Breast epithelium (tissue), 4 donors: ENCODE results near the gene SOST. TPM values are rescaled to one million over a fixed set of nuclear protein-coding genes. Genes with fewer than 3 reads are reported as not detected.

ENCODE experiments used
- DNase-seq, 2 donors: peaks; one replicate each; pipeline ENCODE4 v3.0.0-alpha.2; 2019; ENCODE audit warnings: low spot score in 2 of 2
- H3K27ac ChIP-seq, 2 donors: fragments of 200-600 bp; sonication (generic) in 1 of 2; one replicate each; pipeline ENCODE4 v1.5.1; 2016 to 2019; ENCODE audit warnings: mild to moderate bottlenecking in 1 of 2
- H3K27me3 ChIP-seq, 2 donors: fragments of 200-600 bp; sonication (generic) in 1 of 2; one replicate each; pipeline versions ENCODE4 v1.5.1 to v1.6.0; 2017 to 2019; ENCODE audit warnings: control low read depth in 1 of 2, mild to moderate bottlenecking in 1 of 2
- H3K36me3 ChIP-seq: fragments of 200-600 bp; one replicate; pipeline ENCODE4 v1.5.1; 2019
- H3K4me1 ChIP-seq, 2 donors: fragments of 200-600 bp; sonication (generic); one replicate each; pipeline ENCODE4 v1.5.1; 2016 to 2019; ENCODE audit warnings: control low read depth in 1 of 2
- H3K4me3 ChIP-seq, 3 donors: fragments of 200-600 bp; sonication (generic); 1 replicate in 2 of 3; 2 replicates in 1 of 3; pipeline ENCODE4 v1.5.1; 2016 to 2019; ENCODE audit warnings: mild to moderate bottlenecking in 3 of 3, moderate library complexity in 2 of 3
- H3K9me3 ChIP-seq, 2 donors: fragments of 200-600 bp; sonication (generic) in 1 of 2; one replicate each; pipeline ENCODE4 v1.5.1; 2016 to 2019; ENCODE audit warnings: control low read depth in 1 of 2
- POLR2A ChIP-seq: fragments of 450-650 bp; IDR thresholded peaks from one replicate; pipeline ENCODE4 v1.6.1; 2016; ENCODE audit warnings: antibody characterized with exemption, mild to moderate bottlenecking, moderate library complexity
- POLR2AphosphoS5 ChIP-seq, 3 donors: sonication (generic); formaldehyde crosslinking; IDR thresholded peaks; one replicate each; pipeline ENCODE4 v1.6.1; 2017; ENCODE audit warnings: antibody characterized with exemption in 3 of 3
- intact Hi-C: fragments of 100-400 bp; cut with DNase I; formaldehyde crosslinking; loops from one replicate; pipeline ENCODE4 v1.15.1; 2023; ENCODE audit warnings: low total_unique reads
- total RNA-seq, 3 donors: library from RNA; depleted of rRNA; stranded (reverse); fragments of >200 nt; gene quantifications; one replicate each; pipeline ENCODE4 v1.1.0, GENCODE V29; 2016
- TF ChIP-seq, protein P1 (sequence below), 3 donors: fragments of 450-650 bp; IDR thresholded peaks; one replicate each; pipeline ENCODE4 v1.5.1; 2016 to 2017; ENCODE audit warnings: antibody characterized with exemption in 3 of 3, mild to moderate bottlenecking in 3 of 3, moderate library complexity in 3 of 3

The SOST gene
- total RNA-seq, 3 donors from 2014 or later: not detected

DNA sequence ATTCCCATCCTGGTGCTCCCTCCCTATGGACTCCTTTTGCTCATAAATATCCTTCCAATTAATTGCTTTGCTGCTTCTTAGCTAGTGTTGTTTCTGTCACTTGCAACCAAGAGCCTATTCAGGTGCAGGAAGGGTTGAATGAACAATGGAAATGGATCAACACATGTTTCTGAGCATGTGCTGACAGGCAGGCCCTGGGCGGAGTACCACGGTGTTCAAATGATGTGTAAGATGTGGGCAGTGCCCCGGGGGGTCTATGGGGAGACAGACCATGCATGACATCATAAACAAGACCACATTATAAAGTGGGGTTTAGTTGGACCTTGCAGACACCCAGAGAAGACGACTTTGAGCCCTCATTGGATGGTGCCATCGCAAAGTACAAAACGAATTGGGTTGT is 48.5 kb downstream of the SOST start:
- Histone ChIP-seq H3K36me3 (no peaks in the 10 kb centered on the region), H3K27ac (no peak overlapping the region), H3K9me3 (no peaks in the 10 kb centered on the region), H3K4me1 (no peaks in the 10 kb centered on the region), H3K4me3 (no peak overlapping the region), H3K27me3 (peaks cover 0 to 16% of the 10 kb centered on the region in 2 donors)
- intact Hi-C loops: loop anchor here (5.0 kb wide), 1 partner anchor 1017 kb away; no protein-coding TSS in a partner anchor
- TF ChIP-seq POLR2AphosphoS5 (IDR thresholded peaks at IDR 0.05) (no peak), POLR2A (no peak)
- TF ChIP-seq, protein P1, sequence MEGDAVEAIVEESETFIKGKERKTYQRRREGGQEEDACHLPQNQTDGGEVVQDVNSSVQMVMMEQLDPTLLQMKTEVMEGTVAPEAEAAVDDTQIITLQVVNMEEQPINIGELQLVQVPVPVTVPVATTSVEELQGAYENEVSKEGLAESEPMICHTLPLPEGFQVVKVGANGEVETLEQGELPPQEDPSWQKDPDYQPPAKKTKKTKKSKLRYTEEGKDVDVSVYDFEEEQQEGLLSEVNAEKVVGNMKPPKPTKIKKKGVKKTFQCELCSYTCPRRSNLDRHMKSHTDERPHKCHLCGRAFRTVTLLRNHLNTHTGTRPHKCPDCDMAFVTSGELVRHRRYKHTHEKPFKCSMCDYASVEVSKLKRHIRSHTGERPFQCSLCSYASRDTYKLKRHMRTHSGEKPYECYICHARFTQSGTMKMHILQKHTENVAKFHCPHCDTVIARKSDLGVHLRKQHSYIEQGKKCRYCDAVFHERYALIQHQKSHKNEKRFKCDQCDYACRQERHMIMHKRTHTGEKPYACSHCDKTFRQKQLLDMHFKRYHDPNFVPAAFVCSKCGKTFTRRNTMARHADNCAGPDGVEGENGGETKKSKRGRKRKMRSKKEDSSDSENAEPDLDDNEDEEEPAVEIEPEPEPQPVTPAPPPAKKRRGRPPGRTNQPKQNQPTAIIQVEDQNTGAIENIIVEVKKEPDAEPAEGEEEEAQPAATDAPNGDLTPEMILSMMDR (IDR thresholded peaks at IDR 0.05): no peak
- no peak for DNase-seq

DNA sequence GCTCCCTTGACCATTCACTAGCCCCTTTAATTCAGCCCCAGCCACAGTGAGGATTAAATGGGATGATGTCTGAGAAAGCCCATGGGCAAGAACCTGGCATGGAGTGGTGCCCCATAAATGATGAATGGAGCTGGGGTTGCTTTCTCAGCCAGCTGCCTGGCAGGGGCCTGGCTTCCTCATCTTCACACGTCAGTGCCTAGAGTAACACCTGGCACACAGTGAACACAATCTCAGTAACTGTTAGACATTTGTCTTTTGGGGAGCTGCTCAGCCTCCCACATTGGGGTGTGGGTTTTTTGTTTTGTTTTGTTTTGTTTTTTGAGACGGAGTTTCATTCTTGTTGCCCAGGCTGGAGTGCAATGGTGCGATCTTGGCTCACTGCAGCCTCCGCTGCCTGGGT is 49.4 kb downstream of the SOST start:
- no peaks in the 10 kb centered on the region for H3K9me3 ChIP-seq
- DNase-seq: no peak
- no peak overlapping the region for H3K27ac ChIP-seq
- TF ChIP-seq, protein P1 (IDR thresholded peaks at IDR 0.05): no peak
- TF ChIP-seq POLR2A (no peak), POLR2AphosphoS5 (IDR thresholded peaks at IDR 0.05) (no peak)
- H3K36me3 ChIP-seq: no peaks in the 10 kb centered on the region
- H3K4me3 ChIP-seq: no peak overlapping the region
- H3K27me3 ChIP-seq: peaks cover 0 to 16% of the 10 kb centered on the region in 2 donors
- H3K4me1 ChIP-seq: no peaks in the 10 kb centered on the region
- intact Hi-C loops: no loop called here

DNA sequence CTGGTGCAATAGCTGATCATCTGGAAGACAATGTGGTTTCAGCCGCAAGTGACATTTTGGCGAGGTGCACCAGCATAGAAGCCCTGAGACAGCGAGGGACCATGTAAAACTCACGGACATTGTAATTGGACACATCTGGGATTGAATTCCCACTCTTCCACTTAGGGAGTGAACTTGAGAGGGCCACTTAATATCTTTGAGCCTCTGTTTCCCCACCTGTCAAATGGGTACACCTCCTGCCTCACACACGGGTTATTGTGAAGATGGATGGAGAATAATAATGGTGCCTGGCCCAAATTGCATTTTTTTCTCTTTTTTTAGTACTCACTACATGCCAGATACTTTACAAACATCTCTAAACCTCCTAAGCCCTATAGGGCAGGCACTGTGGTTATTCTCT is 51.4 kb downstream of the SOST start:
- Histone ChIP-seq H3K4me3 (no peak overlapping the region), H3K9me3 (no peaks in the 10 kb centered on the region), H3K27me3 (peaks cover 0 to 16% of the 10 kb centered on the region in 2 donors), H3K27ac (no peak overlapping the region), H3K36me3 (no peaks in the 10 kb centered on the region), H3K4me1 (no peaks in the 10 kb centered on the region)
- intact Hi-C loops: no loop called here
- no peak for DNase-seq
- TF ChIP-seq, protein P1 (IDR thresholded peaks at IDR 0.05): no peak
- TF ChIP-seq POLR2AphosphoS5 (IDR thresholded peaks at IDR 0.05) (no peak), POLR2A (no peak)

DNA sequence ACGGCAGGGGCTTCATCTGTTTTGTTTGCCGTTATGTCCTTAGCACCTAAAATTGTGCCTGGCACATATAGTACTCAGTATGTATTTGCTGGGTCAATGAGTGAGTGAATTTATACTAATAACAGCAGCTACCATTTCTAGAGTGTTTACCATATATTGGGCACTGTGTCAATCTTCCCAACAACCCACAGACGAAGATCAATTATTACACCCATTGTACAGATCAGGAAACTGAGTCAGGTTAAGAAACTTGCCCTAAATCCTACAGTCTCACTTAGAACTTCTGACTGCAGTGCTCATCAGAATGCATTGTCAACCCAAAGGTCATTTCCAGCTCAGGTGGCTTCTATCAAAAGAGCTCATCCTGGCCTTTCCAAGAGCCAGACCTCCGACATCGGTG is 52.4 kb downstream of the SOST start:
- Histone ChIP-seq H3K4me1 (no peaks in the 10 kb centered on the region), H3K4me3 (no peak overlapping the region), H3K27me3 (peaks cover 0 to 16% of the 10 kb centered on the region in 2 donors), H3K9me3 (no peaks in the 10 kb centered on the region), H3K27ac (no peak overlapping the region), H3K36me3 (no peaks in the 10 kb centered on the region)
- DNase-seq: no peak
- intact Hi-C loops: no loop called here
- TF ChIP-seq, protein P1 (IDR thresholded peaks at IDR 0.05): no peak
- TF ChIP-seq POLR2AphosphoS5 (IDR thresholded peaks at IDR 0.05): no peak
- TF ChIP-seq POLR2A: no peak

Other genes starting within 250 kb of the SOST start
- 1 to 10 TPM in 2 of 3 donors, not detected in 1; 2.0 to 2.9 TPM for gene ETV4, start 212.5 kb downstream of the SOST start, total RNA-seq
- 10 to 100 TPM in 2 of 3 donors, 1 to 10 TPM in 1; 2.6 to 11.0 (median 10.5) TPM for gene MEOX1, start 96.9 kb downstream of the SOST start, total RNA-seq
- 10 to 100 TPM; 51.5 to 74.9 (median 62.6) TPM for gene DUSP3, start 20.2 kb upstream of the SOST start, total RNA-seq
- under 1 TPM in 1 of 3 donors, not detected in 2; 0.16 TPM for gene CFAP97D1, start 21.6 kb upstream of the SOST start, total RNA-seq
- gene MPP3, start 74.4 kb upstream of the SOST start, total RNA-seq: 10 to 100 TPM; 24.2 to 26.3 (median 26.2) TPM
- gene CD300LG, start 88.4 kb upstream of the SOST start, total RNA-seq: 10 to 100 TPM; 17.9 to 69.2 (median 51.0) TPM
- gene MPP2, start 148.7 kb upstream of the SOST start, total RNA-seq: 1 to 10 TPM; 2.6 to 7.9 (median 3.9) TPM
- gene PPY, start 183.7 kb upstream of the SOST start, total RNA-seq: not detected
- gene PYY, start 195.1 kb upstream of the SOST start, total RNA-seq: under 1 TPM in 2 of 3 donors, not detected in 1; 0.88 to 0.98 TPM
- gene NAGS, start 245.8 kb upstream of the SOST start, total RNA-seq: 1 to 10 TPM in 2 of 3 donors, under 1 TPM in 1; 0.16 to 5.2 (median 4.7) TPM